ENCODE results near the gene SPATA1. TPM values are rescaled to one million over a fixed set of nuclear protein-coding genes. Genes with fewer than 3 reads are reported as not detected.

SPATA1 gene
- total and polyA plus RNA-seq, 2 donors (not counting 1 experiment from before 2014, with no cell fraction given): 0.96 to 1.7 TPM

- no peak overlapping the region for H3K9ac ChIP-seq (ENCODE audit: insufficient read depth, low read length)
- H4K20me1 ChIP-seq (ENCODE audit: control insufficient read depth, extremely low read depth, insufficient read depth, low read length): no peaks in the 10 kb centered on the region
- no peak overlapping the region for H3K4me2 ChIP-seq (ENCODE audit: extremely low read depth, insufficient read depth, low read length)
- no peaks in the 10 kb centered on the region for H3K27me3 ChIP-seq (ENCODE audit: control insufficient read depth, insufficient read depth, low read length)
- H2AFZ ChIP-seq (ENCODE audit: low read length): no peak overlapping the region
- no peaks in the 10 kb centered on the region for H3K4me1 ChIP-seq (ENCODE audit: control insufficient read depth, extremely low read depth, insufficient read depth, low read length)
- H3K4me3 ChIP-seq (replicated peaks in 1 of 4; ENCODE audit: control extremely low read depth in 1 of 4, insufficient read depth in 1 of 4, low read depth in 3 of 4, low read length in 4 of 4): no peak overlapping the region
- no peaks in the 10 kb centered on the region for H3K9me3 ChIP-seq (ENCODE audit: control insufficient read depth, insufficient read depth, low read depth, low read length)
- no peak for TF ChIP-seq CTCF (conservative IDR thresholded peaks at IDR 0.05 in 1 of 2, IDR thresholded peaks at IDR 0.05 in 1 of 2; ENCODE audit: low read depth in 1 of 2, low read length in 2 of 2)
- no peak for TF ChIP-seq EZH2 (IDR thresholded peaks at IDR 0.05; ENCODE audit: low read length, missing control alignments)
- no peak overlapping the region for H3K27ac ChIP-seq (ENCODE audit: insufficient read depth, low read length)
- H3K79me2 ChIP-seq (ENCODE audit: control insufficient read depth, insufficient read depth, low read length): no peaks in the 10 kb centered on the region
- DNase-seq (ENCODE audit: low read depth in 2 of 2): no peak
- H3K36me3 ChIP-seq (ENCODE audit: control insufficient read depth, insufficient read depth, low read length): no peaks in the 10 kb centered on the region
Observed at GRCh38 chr1:84615790-84616189, 109.6 kb downstream of the SPATA1 start.

Other genes starting within 250 kb of the SPATA1 start
- 1.3 and 2.5 TPM in 2 replicates for gene SAMD13, start 204.7 kb upstream of the SPATA1 start, total RNA-seq
- 0.44 and 0.68 TPM in 2 replicates for gene SAMD13, start 204.7 kb upstream of the SPATA1 start, polyA plus RNA-seq
- gene DNASE2B, start 107.9 kb upstream of the SPATA1 start, total RNA-seq: not detected in 2 replicates
- gene DNASE2B, start 107.9 kb upstream of the SPATA1 start, polyA plus RNA-seq: not detected in 2 replicates
- 31.6 and 32.2 TPM in 2 replicates for gene RPF1, start 27.1 kb upstream of the SPATA1 start, total RNA-seq
- gene RPF1, start 27.1 kb upstream of the SPATA1 start, polyA plus RNA-seq: 40.6 and 44.2 TPM in 2 replicates
- gene GNG5, start 195 bp downstream of the SPATA1 start, total RNA-seq: 9.5 and 13.7 TPM in 2 replicates
- gene GNG5, start 195 bp downstream of the SPATA1 start, polyA plus RNA-seq: 59.4 and 73.3 TPM in 2 replicates
- 6.7 and 10.1 TPM in 2 replicates for gene CTBS, start 68.1 kb downstream of the SPATA1 start, total RNA-seq
- 25.2 and 35.5 TPM in 2 replicates for gene CTBS, start 68.1 kb downstream of the SPATA1 start, polyA plus RNA-seq
- 23.1 and 41.5 TPM in 2 replicates for gene SSX2IP, start 184.1 kb downstream of the SPATA1 start, total RNA-seq
- 13.8 and 35.8 TPM in 2 replicates for gene SSX2IP, start 184.1 kb downstream of the SPATA1 start, polyA plus RNA-seq

All from fibroblast of lung (primary cell).